DOHH2 (cell line): Measurements from ENCODE around the gene LSM3.

ENCODE experiments used
- CTCF ChIP-seq: fragments of 200-600 bp; sonication (generic); IDR thresholded peaks from one replicate; pipeline ENCODE4 v1.5.1; 2014; ENCODE audit warnings: antibody characterized with exemption, mild to moderate bottlenecking, low read depth, low read length; ENCODE audit not compliant: poor library complexity, severe bottlenecking
- EZH2phosphoT487 ChIP-seq: fragments of 200-600 bp; sonication (generic); IDR thresholded peaks from 2 replicates; pipeline ENCODE4 v1.6.1; 2017; ENCODE audit warnings: borderline replicate concordance, mild to moderate bottlenecking, antibody characterized with exemption, low read length, moderate library complexity, mixed read lengths

DNA sequence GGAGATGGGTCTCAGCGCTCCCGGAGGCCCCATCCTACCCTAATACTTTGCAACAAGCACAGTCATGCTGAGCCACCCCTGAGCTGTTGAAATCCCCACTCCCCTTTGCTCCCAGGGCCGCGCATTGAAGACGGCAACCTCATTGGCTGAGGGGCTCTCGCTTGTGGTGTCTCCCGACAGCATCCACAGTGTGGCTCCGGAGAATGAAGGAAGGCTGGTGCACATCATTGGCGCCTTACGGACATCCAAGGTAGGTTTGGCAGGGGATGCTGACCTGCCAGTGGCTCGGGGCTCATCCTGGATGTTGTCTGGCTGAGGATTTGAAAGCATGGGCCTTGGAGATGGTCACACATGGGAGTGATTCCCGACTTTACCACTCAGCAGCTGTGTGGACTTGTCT lies 47.9 kb upstream of the LSM3 start:
- TF ChIP-seq CTCF (no peak), EZH2phosphoT487 (no peak)
